GM12873 (cell line): ENCODE results near the gene RPS23.

Experiments used
- TF ChIP-seq, protein P1 (sequence below): IDR thresholded peaks from 2 replicates; pipeline ENCODE4 v1.5.1; 2012; ENCODE audit warnings: low read depth, mild to moderate bottlenecking, moderate library complexity, low read length, control low read depth; ENCODE audit not compliant: insufficient read depth; ENCODE audit errors: missing control alignments

Gene RPS23

DNA sequence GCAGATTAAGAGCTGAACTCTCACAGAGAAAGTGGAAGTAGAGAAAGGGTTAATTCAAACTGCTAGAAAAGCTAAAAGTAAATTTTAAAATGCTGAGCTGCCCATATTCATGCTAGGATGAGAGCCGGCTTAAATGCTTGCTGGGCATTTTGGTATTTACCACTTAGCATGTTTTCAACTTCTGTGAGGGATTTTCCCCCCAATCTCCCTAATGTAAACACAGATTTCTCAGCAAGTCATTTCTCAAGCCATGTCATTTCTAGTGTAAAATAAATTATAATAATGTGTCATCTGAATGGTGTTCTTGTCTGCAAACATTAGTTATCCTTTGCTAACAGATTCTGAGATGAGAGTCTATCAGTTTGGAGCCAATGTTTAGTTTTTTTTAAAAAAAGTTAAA lies 22.3 kb downstream of the RPS23 start:
- TF ChIP-seq, protein P1, sequence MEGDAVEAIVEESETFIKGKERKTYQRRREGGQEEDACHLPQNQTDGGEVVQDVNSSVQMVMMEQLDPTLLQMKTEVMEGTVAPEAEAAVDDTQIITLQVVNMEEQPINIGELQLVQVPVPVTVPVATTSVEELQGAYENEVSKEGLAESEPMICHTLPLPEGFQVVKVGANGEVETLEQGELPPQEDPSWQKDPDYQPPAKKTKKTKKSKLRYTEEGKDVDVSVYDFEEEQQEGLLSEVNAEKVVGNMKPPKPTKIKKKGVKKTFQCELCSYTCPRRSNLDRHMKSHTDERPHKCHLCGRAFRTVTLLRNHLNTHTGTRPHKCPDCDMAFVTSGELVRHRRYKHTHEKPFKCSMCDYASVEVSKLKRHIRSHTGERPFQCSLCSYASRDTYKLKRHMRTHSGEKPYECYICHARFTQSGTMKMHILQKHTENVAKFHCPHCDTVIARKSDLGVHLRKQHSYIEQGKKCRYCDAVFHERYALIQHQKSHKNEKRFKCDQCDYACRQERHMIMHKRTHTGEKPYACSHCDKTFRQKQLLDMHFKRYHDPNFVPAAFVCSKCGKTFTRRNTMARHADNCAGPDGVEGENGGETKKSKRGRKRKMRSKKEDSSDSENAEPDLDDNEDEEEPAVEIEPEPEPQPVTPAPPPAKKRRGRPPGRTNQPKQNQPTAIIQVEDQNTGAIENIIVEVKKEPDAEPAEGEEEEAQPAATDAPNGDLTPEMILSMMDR, result no peak

DNA sequence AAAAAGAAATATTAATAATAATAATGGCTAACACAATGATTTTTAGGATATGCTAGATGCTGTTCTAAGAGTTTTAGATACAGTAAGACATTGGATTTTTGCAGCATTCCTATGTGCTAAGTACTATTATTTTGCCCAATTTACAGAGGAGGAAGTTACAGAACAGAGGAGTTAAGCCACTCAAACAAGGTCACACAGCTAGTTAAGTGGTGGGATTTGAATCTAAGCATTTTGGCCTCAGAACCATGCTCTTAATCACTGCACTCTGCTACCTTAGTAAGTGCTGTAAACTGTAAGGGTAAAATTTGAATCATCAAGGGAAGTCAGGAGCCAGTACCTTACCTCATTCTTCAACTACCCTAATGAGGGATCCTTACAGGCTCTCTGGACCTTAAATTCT lies 25.4 kb downstream of the RPS23 start:
- TF ChIP-seq, protein P1, result no peak

DNA sequence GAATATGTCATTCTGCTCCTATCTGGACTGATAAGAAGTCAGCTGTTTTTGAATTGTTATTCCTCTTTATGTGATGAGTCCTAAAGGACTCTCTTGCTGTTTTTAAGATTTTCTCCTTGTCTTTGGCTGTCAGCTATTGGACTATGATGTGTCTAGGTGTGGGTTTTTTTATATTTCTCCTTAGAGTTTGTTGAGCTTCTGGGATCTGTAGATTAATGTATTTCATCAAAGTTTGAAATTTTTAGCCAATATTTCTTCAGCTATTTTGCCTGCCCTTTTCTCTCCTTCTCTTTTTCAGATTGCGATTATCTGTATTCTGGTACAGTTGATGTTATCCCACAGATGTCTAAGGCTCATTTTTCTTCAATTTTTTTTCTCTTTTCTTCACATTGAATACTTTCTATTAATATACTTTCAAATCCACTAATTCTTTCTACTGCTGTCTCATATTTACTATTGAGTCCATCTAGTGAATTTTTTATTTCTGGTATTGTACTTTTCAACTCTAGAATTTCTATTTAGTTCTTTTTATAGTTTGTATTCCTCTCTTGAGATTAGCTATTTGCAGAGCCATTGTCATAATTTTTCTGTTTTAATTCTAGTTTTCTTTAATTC lies 31.1 kb downstream of the RPS23 start:
- TF ChIP-seq, protein P1, result no peak

DNA sequence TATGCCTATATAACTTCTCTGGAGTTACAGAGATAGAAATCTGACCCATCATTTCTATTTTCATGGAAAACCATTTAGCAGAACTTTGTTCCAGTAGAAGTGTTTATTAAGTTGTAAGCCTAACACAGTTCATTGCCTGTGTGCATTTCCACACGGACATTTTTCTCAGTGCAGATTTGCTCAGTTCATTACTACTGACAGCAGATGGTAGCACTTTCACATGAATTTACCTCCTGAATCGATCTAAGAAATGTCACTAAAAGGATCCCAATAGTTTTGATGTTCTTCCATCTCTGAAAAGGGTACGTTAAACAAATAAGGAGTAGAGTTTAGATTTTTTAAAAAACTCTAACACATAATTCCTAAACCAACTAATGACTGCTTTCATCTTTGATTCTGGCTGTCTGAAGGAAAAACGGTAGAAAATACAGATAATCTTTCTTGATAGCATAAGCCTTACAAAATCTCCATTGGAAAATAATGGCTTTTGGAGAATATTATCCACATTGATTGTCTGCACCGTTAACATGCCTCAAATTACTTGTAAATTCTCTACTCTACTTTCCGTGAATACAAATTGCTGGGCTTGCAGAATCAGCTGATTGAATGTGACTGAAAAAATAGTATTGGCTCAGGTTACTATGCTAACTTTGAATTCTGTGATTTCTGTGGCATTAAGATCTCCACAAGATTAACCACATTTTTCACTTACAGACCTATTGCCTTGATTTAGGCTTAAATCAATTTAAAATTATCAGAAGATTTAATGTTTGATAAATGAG lies 33.1 kb downstream of the RPS23 start:
- TF ChIP-seq, protein P1, result no peak

DNA sequence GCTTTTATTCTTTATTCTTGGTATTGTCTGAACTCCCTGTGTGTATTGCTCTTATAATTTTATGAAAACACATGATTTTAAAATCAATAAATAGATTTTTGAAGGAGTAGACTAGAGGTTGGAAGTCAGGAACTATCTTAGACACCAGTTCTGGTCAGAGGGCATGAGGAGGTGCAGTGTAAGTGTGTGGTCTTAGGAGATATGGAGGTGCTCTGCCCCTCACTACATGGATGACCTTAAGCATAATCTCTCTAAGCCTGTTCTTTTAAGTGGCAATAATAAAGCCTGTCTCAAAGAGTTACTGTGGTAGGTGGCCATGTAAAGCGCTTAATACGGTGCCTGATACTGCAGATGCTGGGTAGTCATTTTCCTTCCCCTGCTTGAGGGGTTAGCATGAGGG lies 34.0 kb downstream of the RPS23 start:
- TF ChIP-seq, protein P1, result no peak

DNA sequence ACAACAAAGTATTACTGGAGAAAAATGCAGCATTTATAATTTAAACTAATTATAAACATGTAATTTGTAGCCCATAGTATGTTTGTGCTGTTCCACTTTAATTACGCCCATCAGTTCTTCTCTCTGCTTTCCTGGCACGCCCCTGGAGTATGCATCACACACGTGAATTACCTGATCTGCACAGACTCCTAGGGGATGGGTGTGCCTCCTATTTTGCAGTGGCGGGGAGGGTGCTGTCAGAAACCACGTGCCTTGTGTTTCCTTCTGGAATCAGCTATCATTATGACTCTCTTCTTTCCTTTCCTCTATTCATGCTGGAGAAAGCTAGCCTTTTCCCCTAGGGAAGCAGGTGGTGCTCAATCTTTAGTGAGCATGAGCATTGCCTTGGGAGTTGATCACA lies 43.3 kb downstream of the RPS23 start:
- TF ChIP-seq, protein P1, result no peak

DNA sequence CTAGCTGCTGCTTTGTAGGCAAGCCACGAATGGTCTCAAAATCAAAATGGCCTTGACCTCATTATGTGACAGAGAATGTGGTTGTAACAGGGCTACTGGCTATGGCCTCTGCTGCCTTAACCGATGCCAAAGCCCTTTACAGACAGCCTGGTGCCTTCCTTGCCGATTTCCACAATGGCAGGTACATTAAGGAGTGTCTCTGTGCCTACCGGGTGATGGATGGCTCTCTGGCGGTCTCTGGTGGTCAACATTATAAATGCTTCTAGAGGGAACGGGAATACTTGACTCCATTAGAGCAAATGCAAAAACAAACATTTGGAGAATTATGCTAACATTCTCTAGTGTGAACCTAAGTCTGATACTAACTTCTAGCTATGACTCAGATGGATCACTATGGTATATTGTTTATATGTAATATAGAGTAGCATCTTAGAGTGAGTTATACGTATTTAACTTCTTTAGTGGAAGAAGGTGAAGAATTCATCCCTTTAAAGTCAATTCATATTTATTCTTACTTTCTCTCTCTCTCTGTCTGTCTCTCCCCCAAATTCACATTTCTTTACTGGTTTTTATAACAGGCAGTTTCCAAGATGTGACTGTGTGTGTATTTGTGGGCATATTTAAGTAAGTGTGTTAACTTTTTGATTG lies 52.5 kb downstream of the RPS23 start:
- TF ChIP-seq, protein P1, result peak; percentile 84
